DOHH2 (cell line): ENCODE measurements around the gene CLECL1.
"Not testable (repeated sequence)": the region's sequence is repeated elsewhere in the genome, so short reads cannot be mapped to it uniquely, and the experiment has no call there.

Experiments used
- EZH2phosphoT487 ChIP-seq: fragments of 200-600 bp; sonication (generic); IDR thresholded peaks from 2 replicates; pipeline ENCODE4 v1.6.1; 2017; ENCODE audit warnings: borderline replicate concordance, mild to moderate bottlenecking, antibody characterized with exemption, low read length, moderate library complexity, mixed read lengths
- TF ChIP-seq, protein P1 (sequence below): fragments of 200-600 bp; sonication (generic); IDR thresholded peaks from one replicate; pipeline ENCODE4 v1.5.1; 2014; ENCODE audit warnings: antibody characterized with exemption, mild to moderate bottlenecking, low read depth, low read length; ENCODE audit not compliant: poor library complexity, severe bottlenecking

DNA sequence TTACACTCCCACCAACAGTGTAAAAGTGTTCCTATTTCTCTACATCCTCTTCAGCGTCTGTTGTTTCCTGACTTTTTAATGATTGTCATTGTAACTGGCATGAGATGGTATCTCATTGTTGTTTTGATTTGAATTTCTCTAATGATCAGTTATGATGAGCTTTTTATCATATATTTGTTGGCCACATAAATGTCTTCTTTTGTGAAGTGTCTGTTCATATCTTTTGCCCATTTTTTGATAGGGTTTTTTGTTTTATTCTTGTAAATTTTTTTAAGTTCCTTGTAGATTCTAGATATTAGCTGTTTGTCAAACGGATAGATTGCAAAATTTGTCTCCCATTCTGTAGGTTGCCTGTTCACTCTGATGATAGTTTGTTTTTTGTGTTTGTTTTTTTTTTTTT, 49.9 kb downstream of the CLECL1 start:
- TF ChIP-seq, protein P1, sequence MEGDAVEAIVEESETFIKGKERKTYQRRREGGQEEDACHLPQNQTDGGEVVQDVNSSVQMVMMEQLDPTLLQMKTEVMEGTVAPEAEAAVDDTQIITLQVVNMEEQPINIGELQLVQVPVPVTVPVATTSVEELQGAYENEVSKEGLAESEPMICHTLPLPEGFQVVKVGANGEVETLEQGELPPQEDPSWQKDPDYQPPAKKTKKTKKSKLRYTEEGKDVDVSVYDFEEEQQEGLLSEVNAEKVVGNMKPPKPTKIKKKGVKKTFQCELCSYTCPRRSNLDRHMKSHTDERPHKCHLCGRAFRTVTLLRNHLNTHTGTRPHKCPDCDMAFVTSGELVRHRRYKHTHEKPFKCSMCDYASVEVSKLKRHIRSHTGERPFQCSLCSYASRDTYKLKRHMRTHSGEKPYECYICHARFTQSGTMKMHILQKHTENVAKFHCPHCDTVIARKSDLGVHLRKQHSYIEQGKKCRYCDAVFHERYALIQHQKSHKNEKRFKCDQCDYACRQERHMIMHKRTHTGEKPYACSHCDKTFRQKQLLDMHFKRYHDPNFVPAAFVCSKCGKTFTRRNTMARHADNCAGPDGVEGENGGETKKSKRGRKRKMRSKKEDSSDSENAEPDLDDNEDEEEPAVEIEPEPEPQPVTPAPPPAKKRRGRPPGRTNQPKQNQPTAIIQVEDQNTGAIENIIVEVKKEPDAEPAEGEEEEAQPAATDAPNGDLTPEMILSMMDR, result not testable (repeated sequence)
- TF ChIP-seq EZH2phosphoT487, result not testable (repeated sequence)
